Melanocyte of skin (primary cell): ENCODE results near the gene FAM53B. TPM values are rescaled to one million over a fixed set of nuclear protein-coding genes. Genes with fewer than 3 reads are reported as not detected.

Experiments
- small RNA-seq, 2 donors: library from RNA; depleted of rRNA; stranded (forward); fragments of <200 nt; gene quantifications; one replicate each; pipeline ENCODE3, GENCODE V24; 2012
- total RNA-seq, 2 donors: library from RNA; depleted of rRNA; stranded (reverse); fragments of >200 nt; gene quantifications; 2 replicates each; pipeline ENCODE4 v1.2.3, GENCODE V29; 2012

Gene FAM53B, protein sequence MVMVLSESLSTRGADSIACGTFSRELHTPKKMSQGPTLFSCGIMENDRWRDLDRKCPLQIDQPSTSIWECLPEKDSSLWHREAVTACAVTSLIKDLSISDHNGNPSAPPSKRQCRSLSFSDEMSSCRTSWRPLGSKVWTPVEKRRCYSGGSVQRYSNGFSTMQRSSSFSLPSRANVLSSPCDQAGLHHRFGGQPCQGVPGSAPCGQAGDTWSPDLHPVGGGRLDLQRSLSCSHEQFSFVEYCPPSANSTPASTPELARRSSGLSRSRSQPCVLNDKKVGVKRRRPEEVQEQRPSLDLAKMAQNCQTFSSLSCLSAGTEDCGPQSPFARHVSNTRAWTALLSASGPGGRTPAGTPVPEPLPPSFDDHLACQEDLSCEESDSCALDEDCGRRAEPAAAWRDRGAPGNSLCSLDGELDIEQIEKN
- 100 to 1,000 TPM in 1 of 2 donors, 10 to 100 TPM in 1; 66.9 to 106 TPM for total RNA-seq

GRCh38 chr10:124744102-124745050 lies at the start of gene FAM53B:
TSS of gene FAM53B (minus strand) at chr10:124744378. CDS start at chr10:124706713, 37,665 bp downstream.

GRCh38 chr10:124791547-124792348 lies 47.6 kb upstream of the FAM53B start, which contains the start of gene EEF1AKMT2:
TSS of gene EEF1AKMT2 (minus strand) at chr10:124791887. CDS start at chr10:124791833, 54 bp downstream.

Small RNA genes lying within 50 kb of the gene (small RNA-seq; reads per million reads assigned to genes)
- 0 reads per million in 2 donors for gene RF00019

Other genes with a start within 250 kb of the FAM53B start
- gene EEF1AKMT2, start 47.5 kb upstream of the FAM53B start, total RNA-seq = 10 to 100 TPM; 15.3 to 15.8 TPM
- gene ABRAXAS2, start 57.4 kb upstream of the FAM53B start, total RNA-seq = 10 to 100 TPM; 12.4 to 15.0 TPM
- 10 to 100 TPM; 15.5 to 15.7 TPM for gene ZRANB1, start 197.7 kb upstream of the FAM53B start, total RNA-seq